Measurements from ENCODE around the gene SCN8A.
"Not testable (repeated sequence)": the region's sequence is repeated elsewhere in the genome, so short reads cannot be mapped to it uniquely, and the experiment has no call there.

SCN8A gene

GRCh38 chr12:51625370-51625769, 34.3 kb downstream of the SCN8A start:
- no peak for DNase-seq

GRCh38 chr12:51626115-51626514, 35.1 kb downstream of the SCN8A start:
- no peak for DNase-seq

DNA sequence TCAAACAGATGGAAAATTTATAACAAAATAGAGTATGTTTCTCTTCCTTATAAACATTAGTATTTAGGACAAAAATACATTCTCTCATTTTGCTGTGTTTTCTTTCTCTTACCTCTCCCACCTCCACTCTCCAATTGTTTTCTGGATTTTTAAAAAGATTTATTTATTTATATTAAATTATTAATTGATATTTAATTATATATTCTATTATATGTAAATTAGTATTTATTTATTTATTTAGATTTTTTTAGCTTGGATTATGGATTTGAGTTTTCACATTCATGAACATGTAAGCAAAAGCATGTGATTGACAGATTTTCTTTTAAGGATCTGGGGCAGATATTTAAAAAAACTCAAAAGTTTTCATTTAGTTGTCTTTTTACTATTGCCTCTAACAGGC, 35.6 kb downstream of the SCN8A start:
- no peak for DNase-seq

DNA sequence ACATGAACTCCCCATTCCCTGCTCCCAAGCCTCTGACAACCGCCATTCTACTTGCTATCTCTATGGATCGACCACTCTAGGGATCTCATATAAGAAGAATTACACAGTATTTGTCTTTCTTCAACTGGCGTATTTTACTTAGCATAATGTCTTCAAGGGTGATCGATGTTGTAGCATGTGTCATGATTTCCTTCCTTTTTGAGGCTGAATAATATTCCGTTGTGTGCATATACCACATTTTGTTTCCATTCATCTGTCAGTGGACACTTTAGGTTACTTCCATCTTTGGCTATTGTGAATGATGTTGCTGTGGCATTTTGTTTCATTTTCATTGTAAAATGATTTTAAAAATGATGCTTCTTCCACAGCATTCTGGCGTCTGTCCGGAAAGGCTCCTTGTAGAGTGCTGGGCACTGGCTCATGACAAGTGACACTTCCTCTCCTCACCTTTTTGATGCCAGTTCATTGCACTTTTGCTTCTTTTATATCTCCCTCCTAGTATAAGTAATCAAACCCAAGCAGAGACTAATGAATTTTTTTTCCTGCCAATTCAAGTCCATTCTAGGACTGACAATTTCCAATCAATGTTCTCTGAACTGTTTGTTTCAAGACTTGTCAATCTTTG, 39.3 kb downstream of the SCN8A start:
- DNase-seq: no peak

DNA sequence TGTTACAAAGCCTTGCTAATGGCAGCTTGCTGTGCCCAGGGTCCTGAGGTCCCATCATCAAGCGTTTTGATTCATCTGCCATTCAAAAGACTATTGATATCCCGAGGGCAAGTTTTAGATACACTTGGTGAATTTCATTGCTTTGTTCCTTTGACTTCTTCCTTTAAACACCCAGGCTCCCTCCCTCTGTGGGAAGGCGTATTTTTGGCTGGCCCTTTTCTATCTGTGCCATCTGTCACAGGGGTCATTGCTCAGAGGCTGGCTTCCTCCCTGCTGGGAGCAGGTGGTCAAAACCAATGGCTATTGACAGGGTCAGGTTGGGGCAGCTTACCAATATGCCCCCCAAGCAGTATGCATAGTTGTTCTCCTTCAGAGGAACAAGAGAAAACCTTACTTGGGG, 40.0 kb downstream of the SCN8A start:
- no peak for DNase-seq

- no peak for DNase-seq
Observed at GRCh38 chr12:51631591-51631990, 40.6 kb downstream of the SCN8A start.

DNA sequence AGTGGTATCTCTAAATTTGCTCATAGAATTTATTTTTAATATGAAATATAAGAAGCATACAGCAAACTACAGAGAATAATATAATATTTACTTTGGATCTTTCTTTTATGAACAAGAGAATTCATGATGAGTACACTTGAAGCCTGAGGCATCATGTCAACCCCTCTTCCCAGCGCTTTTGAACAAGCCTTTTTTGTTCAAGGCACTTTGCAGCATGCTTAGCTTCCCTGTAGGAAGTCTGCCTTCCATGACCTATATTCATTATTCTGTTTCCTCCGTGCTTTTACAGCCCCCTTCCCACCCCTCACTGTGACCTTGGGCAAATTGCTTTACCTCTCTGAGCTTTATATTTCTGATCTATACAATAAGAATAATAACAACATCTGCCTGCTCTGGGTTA, 41.6 kb downstream of the SCN8A start:
- no peak for DNase-seq

DNA sequence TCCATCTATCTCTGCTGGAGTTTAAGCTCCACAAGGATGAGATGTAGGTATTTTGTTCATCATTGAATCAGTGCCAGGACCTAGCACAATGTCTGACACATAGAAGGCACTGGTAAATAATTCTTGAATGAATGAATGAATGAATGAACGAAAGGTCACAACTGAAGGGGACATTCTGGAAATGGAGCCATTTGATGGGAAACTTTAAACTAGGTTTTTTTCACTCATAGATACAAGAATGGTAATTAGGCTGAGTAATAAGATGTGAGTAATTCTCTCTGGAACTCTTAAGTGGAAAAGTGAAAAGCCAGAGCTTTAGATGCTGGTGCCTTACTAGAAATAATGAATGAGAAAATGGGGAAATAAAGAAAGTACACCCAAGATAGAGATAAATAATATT, 44.3 kb downstream of the SCN8A start:
- no peak for DNase-seq

DNA sequence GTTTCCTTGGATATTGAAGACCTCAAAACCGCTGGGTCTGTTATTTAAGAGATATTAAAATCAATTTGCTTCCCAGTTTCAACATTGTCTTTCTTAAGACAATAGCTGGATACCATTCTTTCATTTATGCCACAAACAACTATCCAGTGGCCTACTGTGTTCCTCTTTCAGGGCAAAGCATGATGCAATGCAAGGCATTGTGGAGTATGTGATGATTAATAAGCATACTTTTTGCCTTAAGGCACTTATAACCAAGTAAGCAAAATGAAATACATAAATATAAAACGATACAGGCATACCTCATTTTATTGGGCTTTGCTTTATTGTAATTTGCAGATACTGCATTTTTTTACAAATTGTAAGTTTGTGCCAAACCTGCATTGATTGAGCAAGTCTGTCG, 45.5 kb downstream of the SCN8A start:
- DNase-seq: no peak

- DNase-seq: no peak
Observed at GRCh38 chr12:51636986-51637385, 46.0 kb downstream of the SCN8A start.

- DNase-seq: no peak
Observed at GRCh38 chr12:51639361-51639760, 48.3 kb downstream of the SCN8A start.

- DNase-seq: no peak
Observed at GRCh38 chr12:51642286-51642685, 51.3 kb downstream of the SCN8A start.

GRCh38 chr12:51643951-51644350, 52.9 kb downstream of the SCN8A start:
- DNase-seq: no peak

GRCh38 chr12:51644691-51645090, 53.7 kb downstream of the SCN8A start:
- DNase-seq: not testable (repeated sequence)

DNA sequence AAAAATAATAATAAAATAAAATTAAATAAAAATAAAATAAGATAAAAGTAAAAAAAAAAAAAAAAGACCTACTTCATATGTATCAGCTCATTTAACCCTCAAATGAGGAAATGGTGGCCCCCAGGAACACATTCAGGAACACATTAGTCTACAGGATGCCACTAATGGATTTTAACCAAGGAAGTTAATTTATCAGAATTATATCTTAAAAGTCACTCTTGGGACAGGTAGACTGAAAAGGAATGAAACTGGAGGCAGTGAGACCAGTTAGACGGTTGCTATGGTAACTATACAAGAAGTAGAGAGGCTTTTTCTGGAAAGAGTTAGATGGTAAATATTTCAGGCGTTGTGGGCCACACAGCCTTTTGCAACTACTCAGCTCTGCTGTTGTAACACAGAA, 54.9 kb downstream of the SCN8A start:
- no peak for DNase-seq

GRCh38 chr12:51647647-51648046, 56.6 kb downstream of the SCN8A start:
- no peak for DNase-seq

DNA sequence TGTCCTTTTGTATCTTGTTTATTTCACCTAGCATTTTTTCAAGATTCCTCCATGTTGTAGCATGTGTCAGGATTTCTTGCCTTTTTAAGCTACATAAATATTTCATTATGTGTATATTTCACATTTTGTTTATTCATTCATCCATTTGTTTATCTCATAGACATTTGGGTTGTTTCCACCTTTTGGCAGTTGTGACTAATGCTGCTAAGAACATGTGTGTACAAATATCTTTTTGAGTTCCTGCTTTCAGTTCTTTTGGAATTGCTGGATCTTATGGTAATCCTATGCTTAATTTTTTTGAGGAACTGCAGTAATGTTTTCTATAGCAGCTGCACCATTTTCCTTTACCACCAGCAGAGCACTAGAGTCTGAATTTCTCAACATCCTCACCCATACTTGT, 62.4 kb downstream of the SCN8A start:
- DNase-seq: no peak

- DNase-seq: no peak
Observed at GRCh38 chr12:51661199-51661598, 70.2 kb downstream of the SCN8A start.

DNA sequence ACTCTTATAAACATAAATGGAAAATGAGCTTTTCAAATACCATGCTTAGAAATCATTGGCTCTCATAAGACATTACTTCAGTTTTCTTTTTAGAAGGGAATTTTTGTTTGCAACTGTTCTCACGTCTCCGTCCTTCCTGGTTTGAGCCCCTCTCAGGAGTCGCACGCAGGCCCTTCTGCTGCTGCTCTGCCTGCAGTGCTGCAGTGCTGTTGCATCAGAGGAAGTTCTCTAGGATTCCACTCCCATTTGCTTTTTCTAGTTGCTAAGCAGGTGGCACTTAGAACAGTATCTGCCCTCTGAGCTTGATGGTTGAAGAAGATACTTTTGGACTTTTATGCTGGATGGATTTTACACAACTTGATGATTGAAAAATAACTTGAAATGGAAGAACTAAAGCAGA, 70.8 kb downstream of the SCN8A start:
- DNase-seq: no peak

DNA sequence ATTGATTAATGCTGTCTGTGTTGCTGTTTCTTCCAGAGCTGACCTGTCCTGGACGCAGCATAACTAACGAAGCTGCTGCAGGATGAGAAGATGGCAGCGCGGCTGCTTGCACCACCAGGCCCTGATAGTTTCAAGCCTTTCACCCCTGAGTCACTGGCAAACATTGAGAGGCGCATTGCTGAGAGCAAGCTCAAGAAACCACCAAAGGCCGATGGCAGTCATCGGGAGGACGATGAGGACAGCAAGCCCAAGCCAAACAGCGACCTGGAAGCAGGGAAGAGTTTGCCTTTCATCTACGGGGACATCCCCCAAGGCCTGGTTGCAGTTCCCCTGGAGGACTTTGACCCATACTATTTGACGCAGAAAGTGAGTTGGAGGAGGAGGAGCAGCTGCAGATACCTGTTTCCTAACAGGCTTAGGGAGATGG, 71.7 kb downstream of the SCN8A start:
- DNase-seq: no peak

DNA sequence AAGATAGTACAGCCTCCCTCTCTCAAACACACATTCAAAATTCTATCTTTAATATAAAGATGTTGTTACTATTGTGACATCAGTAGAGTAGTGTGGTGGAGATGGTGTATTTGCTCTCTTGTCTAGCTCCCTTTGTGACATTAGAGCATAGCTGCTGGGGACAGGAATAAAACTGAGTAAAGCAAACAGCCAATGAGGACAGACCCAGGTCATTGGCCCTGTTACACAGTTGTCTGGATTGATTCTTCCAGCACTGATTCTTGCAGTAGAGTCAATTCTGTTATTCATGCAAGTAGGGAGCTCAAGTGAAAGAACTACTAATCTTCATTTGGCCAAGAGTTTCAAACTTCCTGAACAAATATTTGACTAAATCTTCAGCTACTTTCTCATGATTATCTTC, 72.4 kb downstream of the SCN8A start:
- no peak for DNase-seq

DNA sequence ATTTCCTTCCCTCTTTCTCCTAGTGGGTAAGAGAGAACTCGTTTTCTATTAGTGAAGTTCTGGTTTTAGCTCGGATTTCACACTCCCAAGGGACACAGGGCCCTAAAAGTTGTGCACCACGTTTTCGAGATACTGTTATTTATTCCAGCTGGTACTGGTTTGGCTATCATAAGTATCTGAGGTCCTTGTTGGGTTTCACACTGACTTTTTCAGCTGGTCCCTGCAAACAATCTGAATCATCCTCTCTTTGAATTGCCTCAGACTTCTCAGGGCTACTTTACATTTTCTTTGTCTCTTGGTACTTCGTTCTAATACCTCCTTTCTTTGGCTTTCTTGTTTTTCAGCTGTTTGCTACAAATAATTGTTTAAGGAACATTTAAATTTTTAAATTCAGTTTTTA, 75.7 kb downstream of the SCN8A start:
- no peak for DNase-seq

GRCh38 chr12:51667269-51667668, 76.2 kb downstream of the SCN8A start:
- no peak for DNase-seq

- no peak for DNase-seq
Observed at GRCh38 chr12:51669271-51669670, 78.2 kb downstream of the SCN8A start.

GRCh38 chr12:51669996-51670395, 79.0 kb downstream of the SCN8A start:
- no peak for DNase-seq

- no peak for DNase-seq
Observed at GRCh38 chr12:51672334-51672733, 81.3 kb downstream of the SCN8A start.

All from CD4-positive, alpha-beta T cell treated with Interferon gamma for 1 hour (primary cell).